ENCODE results near the gene ATP10A. TPM values are rescaled to one million over a fixed set of nuclear protein-coding genes. Genes with fewer than 3 reads are reported as not detected.

The ATP10A gene
- total and polyA plus RNA-seq, 2 experiments from 2014 or later = not detected

- Histone ChIP-seq H3K9me3 (ENCODE audit: low read depth) (no peaks in the 10 kb centered on the region), H3K27ac (no peak overlapping the region), H3K36me3 (no peaks in the 10 kb centered on the region), H3K4me1 (ENCODE audit: low read depth) (no peaks in the 10 kb centered on the region), H3K4me3 (no peak overlapping the region), H3K27me3 (no peaks in the 10 kb centered on the region)
- no peak for DNase-seq (ENCODE audit: low read depth in 1 of 2, low spot score in 1 of 2)
- TF ChIP-seq CTCF (IDR thresholded peaks at IDR 0.05; ENCODE audit: low read depth, low read length) = no peak
These were observed 37.3 kb upstream of the ATP10A start for GRCh38 chr15:25900431-25900830.

- Histone ChIP-seq H3K9me3 (ENCODE audit: low read depth) (no peaks in the 10 kb centered on the region), H3K36me3 (no peaks in the 10 kb centered on the region), H3K27ac (no peak overlapping the region), H3K4me1 (ENCODE audit: low read depth) (no peaks in the 10 kb centered on the region), H3K4me3 (no peak overlapping the region), H3K27me3 (no peaks in the 10 kb centered on the region)
- DNase-seq (ENCODE audit: low read depth in 1 of 2, low spot score in 1 of 2) = no peak
- TF ChIP-seq CTCF (IDR thresholded peaks at IDR 0.05; ENCODE audit: low read depth, low read length) = no peak
These were observed 36.7 kb upstream of the ATP10A start for GRCh38 chr15:25899870-25900269.

GRCh38 chr15:25897658-25898057, 34.5 kb upstream of the ATP10A start:
- Histone ChIP-seq H3K4me1 (ENCODE audit: low read depth) (no peaks in the 10 kb centered on the region), H3K4me3 (no peak overlapping the region), H3K27ac (no peak overlapping the region), H3K36me3 (no peaks in the 10 kb centered on the region), H3K27me3 (no peaks in the 10 kb centered on the region), H3K9me3 (ENCODE audit: low read depth) (no peaks in the 10 kb centered on the region)
- no peak for TF ChIP-seq CTCF (IDR thresholded peaks at IDR 0.05; ENCODE audit: low read depth, low read length)
- DNase-seq (ENCODE audit: low read depth in 1 of 2, low spot score in 1 of 2) = no peak

DNA sequence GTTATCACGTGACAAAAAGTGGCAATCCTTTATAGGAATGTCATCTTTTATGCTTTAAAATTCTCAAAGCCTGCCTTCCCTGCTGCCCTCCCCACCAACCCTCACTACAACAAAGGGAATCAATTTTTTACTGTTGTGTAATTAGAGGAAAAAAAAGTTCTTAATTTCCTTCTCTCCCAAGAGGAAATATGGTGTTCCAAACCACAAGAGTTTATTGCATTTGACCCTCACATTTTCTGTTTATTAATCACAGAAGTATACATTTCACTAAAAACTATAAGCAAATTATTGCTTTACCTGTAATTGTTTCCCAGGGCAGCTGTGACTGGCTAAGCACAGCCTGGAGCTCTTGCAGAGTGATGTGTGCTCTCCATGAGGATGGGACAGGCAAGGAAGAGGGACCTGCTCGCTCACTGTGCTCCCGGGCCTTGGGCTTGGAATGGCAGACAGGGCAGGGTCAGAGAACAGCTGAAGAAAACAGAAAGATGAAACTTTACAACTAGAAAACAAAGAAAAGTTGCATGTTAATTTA, 31.3 kb upstream of the ATP10A start:
- no peak for TF ChIP-seq CTCF (IDR thresholded peaks at IDR 0.05; ENCODE audit: low read depth, low read length)
- H3K27me3 ChIP-seq = no peaks in the 10 kb centered on the region
- no peaks in the 10 kb centered on the region for H3K36me3 ChIP-seq
- no peak overlapping the region for H3K4me3 ChIP-seq
- DNase-seq (ENCODE audit: low read depth in 1 of 2, low spot score in 1 of 2) = no peak
- H3K4me1 ChIP-seq (ENCODE audit: low read depth) = no peaks in the 10 kb centered on the region
- H3K9me3 ChIP-seq (ENCODE audit: low read depth) = no peaks in the 10 kb centered on the region
- H3K27ac ChIP-seq = no peak overlapping the region

DNA sequence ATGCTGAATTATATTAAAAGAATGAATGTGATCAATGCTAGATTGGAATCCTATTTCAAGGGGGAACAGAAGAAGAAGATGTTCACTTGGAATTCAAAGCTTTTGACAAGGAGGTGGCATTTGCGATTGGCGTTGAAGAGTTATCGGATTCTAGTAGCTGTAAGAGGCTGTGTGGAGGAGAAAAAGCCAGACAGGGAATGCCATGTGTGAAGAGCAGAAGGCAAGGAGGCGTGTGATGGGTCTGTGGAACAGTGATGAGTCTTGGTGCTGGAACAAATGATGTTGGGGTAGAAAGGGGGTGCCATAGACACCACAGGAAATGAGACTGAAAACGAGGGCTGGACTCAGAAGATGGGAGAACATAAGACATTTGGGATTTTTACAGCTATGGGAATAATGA, 30.5 kb upstream of the ATP10A start:
- Histone ChIP-seq H3K4me3 (no peak overlapping the region), H3K27me3 (no peaks in the 10 kb centered on the region), H3K36me3 (no peaks in the 10 kb centered on the region), H3K4me1 (ENCODE audit: low read depth) (no peaks in the 10 kb centered on the region), H3K9me3 (ENCODE audit: low read depth) (no peaks in the 10 kb centered on the region), H3K27ac (no peak overlapping the region)
- TF ChIP-seq CTCF (IDR thresholded peaks at IDR 0.05; ENCODE audit: low read depth, low read length) = no peak
- no peak for DNase-seq (ENCODE audit: low read depth in 1 of 2, low spot score in 1 of 2)

- Histone ChIP-seq H3K36me3 (no peaks in the 10 kb centered on the region), H3K27me3 (no peaks in the 10 kb centered on the region), H3K27ac (no peak overlapping the region), H3K9me3 (ENCODE audit: low read depth) (no peaks in the 10 kb centered on the region), H3K4me1 (ENCODE audit: low read depth) (no peaks in the 10 kb centered on the region), H3K4me3 (no peak overlapping the region)
- no peak for DNase-seq (ENCODE audit: low read depth in 1 of 2, low spot score in 1 of 2)
- no peak for TF ChIP-seq CTCF (IDR thresholded peaks at IDR 0.05; ENCODE audit: low read depth, low read length)
These were observed 29.0 kb upstream of the ATP10A start for GRCh38 chr15:25892126-25892525.
